Liver (tissue), 9 donors: ENCODE data around the gene UFD1. TPM values are rescaled to one million over a fixed set of nuclear protein-coding genes. Genes with fewer than 3 reads are reported as not detected.

Source experiments
- DNase-seq: peaks from one replicate; pipeline ENCODE4 v3.0.0-alpha.2; 2017; ENCODE audit warnings: low spot score
- H3K27ac ChIP-seq, 2 donors: one replicate each; pipeline ENCODE4 v1.7.0; 2013; ENCODE audit warnings: inconsistent platforms in 2 of 2, low read length in 2 of 2, control low read depth in 1 of 2, low read depth in 1 of 2, mild to moderate bottlenecking in 1 of 2
- H3K27me3 ChIP-seq, 4 donors: one replicate each; pipeline versions ENCODE4 v1.6.1 to v1.7.0; 2013; ENCODE audit warnings: low read length in 3 of 4, inconsistent platforms in 1 of 4, mild to moderate bottlenecking in 1 of 4, moderate library complexity in 1 of 4; ENCODE audit not compliant: control insufficient read depth in 4 of 4, insufficient read depth in 4 of 4
- H3K36me3 ChIP-seq, 4 donors: one replicate each; pipeline versions ENCODE4 v1.6.1 to v1.7.0; 2013; ENCODE audit warnings: low read length in 3 of 4, mild to moderate bottlenecking in 3 of 4, low read depth in 1 of 4, moderate library complexity in 1 of 4; ENCODE audit not compliant: control insufficient read depth in 4 of 4, insufficient read depth in 3 of 4
- H3K4me1 ChIP-seq, 4 donors: one replicate each; pipeline versions ENCODE4 v1.6.1 to v1.7.0; 2013; ENCODE audit warnings: low read length in 3 of 4, mild to moderate bottlenecking in 3 of 4, moderate library complexity in 1 of 4; ENCODE audit not compliant: control insufficient read depth in 4 of 4, insufficient read depth in 4 of 4
- H3K4me3 ChIP-seq, 3 donors: one replicate each; pipeline versions ENCODE4 v1.6.1 to v1.7.0; 2013; ENCODE audit warnings: low read length in 3 of 3, control low read depth in 1 of 3, low read depth in 1 of 3, mild to moderate bottlenecking in 1 of 3
- H3K9ac ChIP-seq, 2 donors: one replicate each; pipeline ENCODE4 v1.7.0; 2013; ENCODE audit warnings: low read length in 2 of 2, mild to moderate bottlenecking in 2 of 2, moderate library complexity in 2 of 2, control low read depth in 1 of 2, low read depth in 1 of 2
- H3K9me3 ChIP-seq, 4 donors: one replicate each; pipeline versions ENCODE4 v1.6.1 to v1.7.0; 2013; ENCODE audit warnings: low read length in 3 of 4; ENCODE audit not compliant: control insufficient read depth in 4 of 4
- CTCF ChIP-seq: fragments of 150-350 bp; IDR thresholded peaks from 2 replicates; pipeline ENCODE4 v1.5.1; 2017; ENCODE audit warnings: improper control_type of control experiment, low read depth, low read length; ENCODE audit not compliant: missing input control
- EGR1 ChIP-seq, 2 donors: IDR thresholded peaks; 2 replicates each; pipeline ENCODE4 v1.6.1; 2016 to 2018; ENCODE audit warnings: antibody characterized with exemption in 2 of 2, low read depth in 2 of 2
- FOXA1 ChIP-seq: IDR thresholded peaks from 2 replicates; pipeline ENCODE4 v1.6.1; 2016; ENCODE audit warnings: antibody characterized with exemption
- FOXA2 ChIP-seq: IDR thresholded peaks from 2 replicates; pipeline ENCODE4 v1.6.1; 2016; ENCODE audit warnings: antibody characterized with exemption
- GABPA ChIP-seq, 2 donors: IDR thresholded peaks in 1 of 2; conservative IDR thresholded peaks in 1 of 2; 2 replicates each; pipeline ENCODE4 v1.6.1; 2016; ENCODE audit warnings: antibody characterized with exemption in 2 of 2, mild to moderate bottlenecking in 1 of 2, moderate library complexity in 1 of 2
- HNF4A ChIP-seq, 2 donors: conservative IDR thresholded peaks; 2 replicates each; pipeline ENCODE4 v1.6.1; 2016; ENCODE audit warnings: antibody characterized with exemption in 2 of 2, mild to moderate bottlenecking in 2 of 2
- HNF4G ChIP-seq: IDR thresholded peaks from 2 replicates; pipeline ENCODE4 v1.6.1; 2016; ENCODE audit warnings: antibody characterized with exemption
- JUND ChIP-seq, 2 donors: IDR thresholded peaks; 2 replicates each; pipeline ENCODE4 v1.6.1; 2016; ENCODE audit warnings: antibody characterized with exemption in 2 of 2
- MAX ChIP-seq: IDR thresholded peaks from 2 replicates; pipeline ENCODE4 v1.6.1; 2016; ENCODE audit warnings: antibody characterized with exemption
- NR2F2 ChIP-seq: IDR thresholded peaks from 2 replicates; pipeline ENCODE4 v1.6.1; 2016; ENCODE audit warnings: antibody characterized with exemption
- RAD21 ChIP-seq, 2 donors: IDR thresholded peaks; 2 replicates each; pipeline ENCODE4 v1.6.1; 2016; ENCODE audit warnings: antibody characterized with exemption in 2 of 2, mild to moderate bottlenecking in 2 of 2
- REST ChIP-seq: IDR thresholded peaks from 2 replicates; pipeline ENCODE4 v1.6.1; 2016; ENCODE audit warnings: antibody characterized with exemption, mild to moderate bottlenecking
- RXRA ChIP-seq, 2 donors: IDR thresholded peaks; 2 replicates each; pipeline ENCODE4 v1.6.1; 2017 to 2018; ENCODE audit warnings: antibody characterized with exemption in 2 of 2, mild to moderate bottlenecking in 1 of 2
- SP1 ChIP-seq: IDR thresholded peaks from 2 replicates; pipeline ENCODE4 v1.6.1; 2018; ENCODE audit warnings: antibody characterized with exemption, mild to moderate bottlenecking
- TAF1 ChIP-seq: conservative IDR thresholded peaks from 2 replicates; pipeline ENCODE4 v1.6.1; 2016; ENCODE audit warnings: antibody characterized with exemption, mild to moderate bottlenecking
- YY1 ChIP-seq: IDR thresholded peaks from 2 replicates; pipeline ENCODE4 v1.6.1; 2016; ENCODE audit warnings: antibody characterized with exemption, mild to moderate bottlenecking
- WGBS: extraction: QIAGEN DNeasy Blood & Tissue Kit; methylation state at CpG from one replicate; pipeline ENCODE4 v1.1.7; 2013; 5-methylcytosine and 5-hydroxymethylcytosine counted together
- polyA plus RNA-seq, 2 donors: library from polyadenylated mRNA; stranded (reverse) in 1 of 2; unstranded in 1 of 2; fragments of 200-250 nt in 1 of 2; fragments of >200 nt in 1 of 2; fragmentation: Nextera tagmentation in 1 of 2; extraction: Ambion mirVana in 1 of 2; gene quantifications; one replicate each; pipeline versions ENCODE4 v1.2.1 to v1.2.3, GENCODE V29; 2013 to 2015
- total RNA-seq, 2 donors: library from RNA; depleted of rRNA; stranded (reverse); fragments of >200 nt; gene quantifications; one replicate each; pipeline ENCODE4 v1.2.3, GENCODE V29; 2014
- TF ChIP-seq, protein P1 (sequence below): IDR thresholded peaks from 2 replicates; pipeline ENCODE4 v1.6.1; 2016; ENCODE audit warnings: antibody characterized with exemption
- TF ChIP-seq, protein P2 (sequence below): IDR thresholded peaks from 2 replicates; pipeline ENCODE4 v1.6.1; 2016; ENCODE audit warnings: antibody characterized with exemption
- donor health status: healthy.
- donor health status: healthy.
- donor health status: healthy.
- donor health status: healthy.
- donor health status: healthy.

Gene UFD1
- total and polyA plus RNA-seq, 4 donors = 28.2 to 64.2 (median 54.6) TPM

GRCh38 chr22:19440411-19441195 lies 38.4 kb downstream of the UFD1 start:
- no peak for TF ChIP-seq YY1
- no peak for TF ChIP-seq MAX
- TF ChIP-seq, protein P1, sequence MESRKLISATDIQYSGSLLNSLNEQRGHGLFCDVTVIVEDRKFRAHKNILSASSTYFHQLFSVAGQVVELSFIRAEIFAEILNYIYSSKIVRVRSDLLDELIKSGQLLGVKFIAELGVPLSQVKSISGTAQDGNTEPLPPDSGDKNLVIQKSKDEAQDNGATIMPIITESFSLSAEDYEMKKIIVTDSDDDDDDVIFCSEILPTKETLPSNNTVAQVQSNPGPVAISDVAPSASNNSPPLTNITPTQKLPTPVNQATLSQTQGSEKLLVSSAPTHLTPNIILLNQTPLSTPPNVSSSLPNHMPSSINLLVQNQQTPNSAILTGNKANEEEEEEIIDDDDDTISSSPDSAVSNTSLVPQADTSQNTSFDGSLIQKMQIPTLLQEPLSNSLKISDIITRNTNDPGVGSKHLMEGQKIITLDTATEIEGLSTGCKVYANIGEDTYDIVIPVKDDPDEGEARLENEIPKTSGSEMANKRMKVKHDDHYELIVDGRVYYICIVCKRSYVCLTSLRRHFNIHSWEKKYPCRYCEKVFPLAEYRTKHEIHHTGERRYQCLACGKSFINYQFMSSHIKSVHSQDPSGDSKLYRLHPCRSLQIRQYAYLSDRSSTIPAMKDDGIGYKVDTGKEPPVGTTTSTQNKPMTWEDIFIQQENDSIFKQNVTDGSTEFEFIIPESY = no peak
- TF ChIP-seq RAD21 (IDR thresholded peaks at IDR 0.05) = peak; percentile 14 to 54
- no peak for TF ChIP-seq GABPA (IDR thresholded peaks at IDR 0.05 in 1 of 2, conservative IDR thresholded peaks at IDR 0.05 in 1 of 2)
- TF ChIP-seq HNF4G = no peak
- TF ChIP-seq EGR1 (IDR thresholded peaks at IDR 0.05; ENCODE audit: low read depth in 2 of 2) = no peak
- no peak for TF ChIP-seq REST
- no peak for TF ChIP-seq TAF1
- TF ChIP-seq JUND (IDR thresholded peaks at IDR 0.05) = no peak
- peak in 1 of 2 donors; percentile 22 for TF ChIP-seq HNF4A (conservative IDR thresholded peaks at IDR 0.05)
- TF ChIP-seq FOXA1 = no peak
- TF ChIP-seq RXRA (IDR thresholded peaks at IDR 0.05) = peak; percentile 74 to 85
- peak; percentile 37 for TF ChIP-seq SP1
- TF ChIP-seq FOXA2 = no peak
- TF ChIP-seq, protein P2, sequence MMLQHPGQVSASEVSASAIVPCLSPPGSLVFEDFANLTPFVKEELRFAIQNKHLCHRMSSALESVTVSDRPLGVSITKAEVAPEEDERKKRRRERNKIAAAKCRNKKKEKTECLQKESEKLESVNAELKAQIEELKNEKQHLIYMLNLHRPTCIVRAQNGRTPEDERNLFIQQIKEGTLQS = no peak
- TF ChIP-seq CTCF = no peak
- TF ChIP-seq NR2F2 = no peak
- H3K9ac ChIP-seq = no peak overlapping the region
- peaks cover 0 to 7% (median 0%) of the 10 kb centered on the region in 4 donors for H3K4me1 ChIP-seq
- no peaks in the 10 kb centered on the region for H3K9me3 ChIP-seq
- H3K4me3 ChIP-seq = no peak overlapping the region
- 60% methylated on average over 8 of the region's 8 CpGs for WGBS
- H3K36me3 ChIP-seq = peaks cover 0 to 19% (median 7%) of the 10 kb centered on the region in 4 donors
- H3K27ac ChIP-seq = peak overlapping the region in 1 of 2 donors; percentile 42
- no peak for DNase-seq
- no peaks in the 10 kb centered on the region for H3K27me3 ChIP-seq
